IMR-90 (cell line): Measurements from ENCODE around the gene POLD1.

Source experiments
- BHLHE40 ChIP-seq: fragments of 150-350 bp; IDR thresholded peaks from 2 replicates; pipeline ENCODE4 v1.6.1; 2016; ENCODE audit warnings: mild to moderate bottlenecking, low read depth, low read length
- CEBPB ChIP-seq: IDR thresholded peaks from 2 replicates; pipeline ENCODE4 v1.6.1; 2012; ENCODE audit warnings: low read depth, low read length, improper control_type of control experiment
- CHD1 ChIP-seq: IDR thresholded peaks from 2 replicates; pipeline ENCODE4 v1.6.1; 2012; ENCODE audit warnings: low read depth, low read length, improper control_type of control experiment
- MAFK ChIP-seq: IDR thresholded peaks from 2 replicates; pipeline ENCODE4 v1.6.1; 2012; ENCODE audit warnings: low read depth, low read length, improper control_type of control experiment
- MXI1 ChIP-seq: IDR thresholded peaks from 2 replicates; pipeline ENCODE4 v1.6.1; 2012; ENCODE audit warnings: low read depth, mild to moderate bottlenecking, low read length, moderate library complexity, borderline replicate concordance
- NFE2L2 ChIP-seq: fragments of 150-350 bp; IDR thresholded peaks from 2 replicates; pipeline ENCODE4 v1.6.1; 2016; ENCODE audit warnings: low read depth, mild to moderate bottlenecking, low read length
- POLR2A ChIP-seq: IDR thresholded peaks from 2 replicates; pipeline ENCODE4 v1.6.1; 2012; ENCODE audit warnings: mild to moderate bottlenecking, low read depth, low read length
- RAD21 ChIP-seq: IDR thresholded peaks from 2 replicates; pipeline ENCODE4 v1.6.1; 2012; ENCODE audit warnings: low read length, improper control_type of control experiment
- RFX5 ChIP-seq: IDR thresholded peaks from 2 replicates; pipeline ENCODE4 v1.8.0; 2012; ENCODE audit warnings: low read depth, mild to moderate bottlenecking, low read length, moderate library complexity
- SMC3 ChIP-seq: fragments of 150-350 bp; IDR thresholded peaks from 2 replicates; pipeline ENCODE4 v1.6.1; 2016; ENCODE audit warnings: low read depth, mild to moderate bottlenecking, antibody characterized with exemption, low read length, moderate library complexity
- TF ChIP-seq, protein P1 (sequence below): conservative IDR thresholded peaks from 2 replicates; pipeline ENCODE4 v1.5.1; 2012; ENCODE audit warnings: mild to moderate bottlenecking, low read depth, low read length, improper control_type of control experiment
- TF ChIP-seq, protein P2 (sequence below): fragments of 150-350 bp; IDR thresholded peaks from 2 replicates; pipeline ENCODE4 v1.6.1; 2017; ENCODE audit warnings: mild to moderate bottlenecking, antibody characterized with exemption, low read length, low read depth
- TF ChIP-seq, protein P3 (sequence below): fragments of 150-350 bp; IDR thresholded peaks from 2 replicates; pipeline ENCODE4 v1.6.1; 2016; ENCODE audit warnings: low read depth, mild to moderate bottlenecking, low read length, moderate library complexity, borderline replicate concordance

DNA sequence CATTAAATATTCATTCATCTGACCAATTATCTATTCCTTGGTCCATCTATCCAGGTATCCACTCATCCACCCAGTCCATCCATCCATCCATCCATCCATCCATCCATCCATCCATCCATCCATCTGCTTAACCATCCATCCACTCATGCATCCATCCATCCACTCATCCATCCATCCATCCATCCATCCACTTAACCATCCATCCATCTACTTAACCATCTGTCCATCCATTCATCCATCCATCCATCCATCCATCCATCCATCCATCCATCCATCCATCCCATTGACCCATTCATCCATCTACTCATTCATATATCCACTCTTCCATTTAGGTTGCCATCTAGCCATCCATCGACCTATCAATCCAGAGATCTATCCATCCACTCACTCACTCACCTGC lies 59.9 kb downstream of the POLD1 start:
- TF ChIP-seq, protein P1, sequence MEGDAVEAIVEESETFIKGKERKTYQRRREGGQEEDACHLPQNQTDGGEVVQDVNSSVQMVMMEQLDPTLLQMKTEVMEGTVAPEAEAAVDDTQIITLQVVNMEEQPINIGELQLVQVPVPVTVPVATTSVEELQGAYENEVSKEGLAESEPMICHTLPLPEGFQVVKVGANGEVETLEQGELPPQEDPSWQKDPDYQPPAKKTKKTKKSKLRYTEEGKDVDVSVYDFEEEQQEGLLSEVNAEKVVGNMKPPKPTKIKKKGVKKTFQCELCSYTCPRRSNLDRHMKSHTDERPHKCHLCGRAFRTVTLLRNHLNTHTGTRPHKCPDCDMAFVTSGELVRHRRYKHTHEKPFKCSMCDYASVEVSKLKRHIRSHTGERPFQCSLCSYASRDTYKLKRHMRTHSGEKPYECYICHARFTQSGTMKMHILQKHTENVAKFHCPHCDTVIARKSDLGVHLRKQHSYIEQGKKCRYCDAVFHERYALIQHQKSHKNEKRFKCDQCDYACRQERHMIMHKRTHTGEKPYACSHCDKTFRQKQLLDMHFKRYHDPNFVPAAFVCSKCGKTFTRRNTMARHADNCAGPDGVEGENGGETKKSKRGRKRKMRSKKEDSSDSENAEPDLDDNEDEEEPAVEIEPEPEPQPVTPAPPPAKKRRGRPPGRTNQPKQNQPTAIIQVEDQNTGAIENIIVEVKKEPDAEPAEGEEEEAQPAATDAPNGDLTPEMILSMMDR, result no peak
- TF ChIP-seq POLR2A, result no peak
- TF ChIP-seq, protein P2, sequence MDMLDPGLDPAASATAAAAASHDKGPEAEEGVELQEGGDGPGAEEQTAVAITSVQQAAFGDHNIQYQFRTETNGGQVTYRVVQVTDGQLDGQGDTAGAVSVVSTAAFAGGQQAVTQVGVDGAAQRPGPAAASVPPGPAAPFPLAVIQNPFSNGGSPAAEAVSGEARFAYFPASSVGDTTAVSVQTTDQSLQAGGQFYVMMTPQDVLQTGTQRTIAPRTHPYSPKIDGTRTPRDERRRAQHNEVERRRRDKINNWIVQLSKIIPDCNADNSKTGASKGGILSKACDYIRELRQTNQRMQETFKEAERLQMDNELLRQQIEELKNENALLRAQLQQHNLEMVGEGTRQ, result no peak
- no peak for TF ChIP-seq CEBPB
- TF ChIP-seq MXI1, result no peak
- no peak for TF ChIP-seq CHD1
- TF ChIP-seq MAFK, result no peak
- no peak for TF ChIP-seq SMC3
- TF ChIP-seq RFX5, result no peak
- no peak for TF ChIP-seq NFE2L2
- no peak for TF ChIP-seq BHLHE40
- TF ChIP-seq, protein P3, sequence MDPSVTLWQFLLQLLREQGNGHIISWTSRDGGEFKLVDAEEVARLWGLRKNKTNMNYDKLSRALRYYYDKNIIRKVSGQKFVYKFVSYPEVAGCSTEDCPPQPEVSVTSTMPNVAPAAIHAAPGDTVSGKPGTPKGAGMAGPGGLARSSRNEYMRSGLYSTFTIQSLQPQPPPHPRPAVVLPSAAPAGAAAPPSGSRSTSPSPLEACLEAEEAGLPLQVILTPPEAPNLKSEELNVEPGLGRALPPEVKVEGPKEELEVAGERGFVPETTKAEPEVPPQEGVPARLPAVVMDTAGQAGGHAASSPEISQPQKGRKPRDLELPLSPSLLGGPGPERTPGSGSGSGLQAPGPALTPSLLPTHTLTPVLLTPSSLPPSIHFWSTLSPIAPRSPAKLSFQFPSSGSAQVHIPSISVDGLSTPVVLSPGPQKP, result no peak
- no peak for TF ChIP-seq RAD21
